ENCODE results near the gene XRCC6. TPM values are rescaled to one million over a fixed set of nuclear protein-coding genes. Genes with fewer than 3 reads are reported as not detected.
A peak's percentile ranks its signal among the peaks of the same experiment; 100 is the strongest.
"Not testable (repeated sequence)": the region's sequence is repeated elsewhere in the genome, so short reads cannot be mapped to it uniquely, and the experiment has no call there.

XRCC6 gene
- total RNA-seq, 1 experiment from 2014 or later: 474 TPM

- no peak for TF ChIP-seq CDX4 (CRISPR knock-in tag; IDR thresholded peaks at IDR 0.05; ENCODE audit: borderline replicate concordance)
- no peak for TF ChIP-seq ESRRA (CRISPR knock-in tag; IDR thresholded peaks at IDR 0.05; ENCODE audit: borderline replicate concordance)
- peak; percentile 47; the same call in 1 of the 2 replicates for TF ChIP-seq NFYB (CRISPR knock-in tag; conservative IDR thresholded peaks at IDR 0.05; ENCODE audit: low read depth)
- no peak for TF ChIP-seq CREM (CRISPR knock-in tag; IDR thresholded peaks at IDR 0.05)
- TF ChIP-seq RELA (CRISPR knock-in tag; IDR thresholded peaks at IDR 0.05; ENCODE audit: borderline replicate concordance): no peak
- peak; percentile 59; the same call in 1 of the 2 replicates for TF ChIP-seq FOXP1 (CRISPR knock-in tag; IDR thresholded peaks at IDR 0.05; ENCODE audit: borderline replicate concordance)
- TF ChIP-seq PRRX2 (CRISPR knock-in tag; IDR thresholded peaks at IDR 0.05): no peak
- no peak for TF ChIP-seq ZNF317 (CRISPR knock-in tag; IDR thresholded peaks at IDR 0.05; ENCODE audit: borderline replicate concordance, low read depth)
Measured at GRCh38 chr22:41589391-41590241, 31.5 kb upstream of the XRCC6 start, which contains the start of gene PMM1 (continued).

DNA sequence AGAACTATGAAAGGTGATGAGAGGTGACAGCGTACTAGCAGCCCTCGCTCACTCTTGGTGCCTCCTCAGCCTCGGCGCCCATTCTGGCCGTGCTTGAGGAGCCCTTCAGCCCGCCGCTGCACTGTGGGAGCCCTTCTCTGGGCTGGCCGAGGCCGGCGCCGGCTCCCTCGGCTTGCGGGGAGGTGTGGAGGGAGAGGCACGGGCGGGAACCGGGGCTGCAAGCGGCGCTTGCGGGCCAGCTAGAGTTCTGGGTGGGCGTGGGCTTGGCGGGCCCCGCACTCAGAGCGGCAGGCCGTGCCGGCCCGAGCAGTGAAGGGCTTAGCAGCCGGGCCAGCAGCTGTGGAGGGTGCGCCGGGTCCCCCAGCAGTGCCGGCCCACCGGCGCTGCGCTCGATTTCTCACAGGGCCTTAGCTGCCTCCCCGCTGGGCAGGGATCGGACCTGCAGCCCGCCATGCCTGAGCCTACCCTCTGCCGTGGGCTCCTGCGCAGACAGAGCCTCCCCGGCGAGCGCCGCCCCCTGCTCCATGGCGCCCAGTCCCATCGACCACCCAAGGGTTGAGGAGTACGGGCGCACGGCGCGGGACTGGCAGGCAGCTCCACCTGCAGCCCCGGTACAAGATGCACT is 27.6 kb upstream of the XRCC6 start:
- H3K36me3 Mint-ChIP-seq; H3K4me1 Mint-ChIP-seq; H3K4me3 Mint-ChIP-seq; ATAC-seq; POLR2A ChIA-PET; H3K27ac Mint-ChIP-seq; DNase-seq (ENCODE audit: low spot score); H3K9me3 Mint-ChIP-seq: not testable (repeated sequence)
- CTCF ChIA-PET: interaction anchor here (1.2 to 2.0 kb wide), 2 partner anchors 10 to 16 kb away, joined by 5 to 8 read pairs; no protein-coding TSS in a partner anchor
- H3K27me3 Mint-ChIP-seq (ENCODE audit: low read depth): peaks cover 16% of the 10 kb centered on the region; the same call in 1 of the 2 replicates

DNA sequence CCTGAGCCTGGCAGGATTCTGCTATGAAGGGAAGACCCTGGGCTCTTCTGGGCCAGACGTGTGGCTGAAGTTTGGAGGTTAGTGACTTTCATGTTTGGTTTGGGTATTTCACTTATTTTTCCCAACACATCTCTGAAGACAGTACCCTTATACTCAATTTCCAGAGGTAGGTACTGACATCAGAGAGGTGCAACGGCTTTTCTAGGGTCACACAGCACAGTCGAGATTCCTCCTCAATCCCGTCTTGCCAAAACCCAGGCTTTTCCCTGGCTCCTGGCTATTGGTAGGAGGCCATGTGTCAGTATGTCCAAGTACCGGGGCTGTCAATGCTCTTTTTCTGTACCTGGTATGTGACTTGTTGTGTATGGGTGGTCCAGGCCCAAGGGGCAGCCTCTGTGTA is 25.4 kb upstream of the XRCC6 start:
- no peak for ATAC-seq
- ChIA-PET CTCF (interaction anchor here (1.9 kb wide), 1 partner anchor 52 kb away, joined by 8 read pairs; the partner anchor contains the start of gene POLR3H), POLR2A (interaction anchor here (0.6 kb wide), 1 partner anchor 46 kb away, joined by 4 read pairs; no protein-coding TSS in a partner anchor)
- no peak for DNase-seq (ENCODE audit: low spot score)
- H3K36me3 Mint-ChIP-seq: no peaks in the 10 kb centered on the region
- no peaks in the 10 kb centered on the region; the same call in 1 of the 2 replicates for H3K9me3 Mint-ChIP-seq
- no peaks in the 10 kb centered on the region for H3K4me1 Mint-ChIP-seq
- H3K27ac Mint-ChIP-seq: 0 out of 2 replicates have a peak overlapping the region, but pooled peaks have one; percentile 15
- H3K27me3 Mint-ChIP-seq (ENCODE audit: low read depth): peaks cover 16% of the 10 kb centered on the region; the same call in 1 of the 2 replicates
- no peak overlapping the region for H3K4me3 Mint-ChIP-seq
- TF ChIP-seq, protein P1, sequence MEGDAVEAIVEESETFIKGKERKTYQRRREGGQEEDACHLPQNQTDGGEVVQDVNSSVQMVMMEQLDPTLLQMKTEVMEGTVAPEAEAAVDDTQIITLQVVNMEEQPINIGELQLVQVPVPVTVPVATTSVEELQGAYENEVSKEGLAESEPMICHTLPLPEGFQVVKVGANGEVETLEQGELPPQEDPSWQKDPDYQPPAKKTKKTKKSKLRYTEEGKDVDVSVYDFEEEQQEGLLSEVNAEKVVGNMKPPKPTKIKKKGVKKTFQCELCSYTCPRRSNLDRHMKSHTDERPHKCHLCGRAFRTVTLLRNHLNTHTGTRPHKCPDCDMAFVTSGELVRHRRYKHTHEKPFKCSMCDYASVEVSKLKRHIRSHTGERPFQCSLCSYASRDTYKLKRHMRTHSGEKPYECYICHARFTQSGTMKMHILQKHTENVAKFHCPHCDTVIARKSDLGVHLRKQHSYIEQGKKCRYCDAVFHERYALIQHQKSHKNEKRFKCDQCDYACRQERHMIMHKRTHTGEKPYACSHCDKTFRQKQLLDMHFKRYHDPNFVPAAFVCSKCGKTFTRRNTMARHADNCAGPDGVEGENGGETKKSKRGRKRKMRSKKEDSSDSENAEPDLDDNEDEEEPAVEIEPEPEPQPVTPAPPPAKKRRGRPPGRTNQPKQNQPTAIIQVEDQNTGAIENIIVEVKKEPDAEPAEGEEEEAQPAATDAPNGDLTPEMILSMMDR (IDR thresholded peaks at IDR 0.05): no peak
- TF ChIP-seq, protein P2, sequence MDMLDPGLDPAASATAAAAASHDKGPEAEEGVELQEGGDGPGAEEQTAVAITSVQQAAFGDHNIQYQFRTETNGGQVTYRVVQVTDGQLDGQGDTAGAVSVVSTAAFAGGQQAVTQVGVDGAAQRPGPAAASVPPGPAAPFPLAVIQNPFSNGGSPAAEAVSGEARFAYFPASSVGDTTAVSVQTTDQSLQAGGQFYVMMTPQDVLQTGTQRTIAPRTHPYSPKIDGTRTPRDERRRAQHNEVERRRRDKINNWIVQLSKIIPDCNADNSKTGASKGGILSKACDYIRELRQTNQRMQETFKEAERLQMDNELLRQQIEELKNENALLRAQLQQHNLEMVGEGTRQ (CRISPR knock-in tag; IDR thresholded peaks at IDR 0.05): no peak
- no peak for TF ChIP-seq ZMAT4 (CRISPR knock-in tag; IDR thresholded peaks at IDR 0.05)
- TF ChIP-seq USF1 (CRISPR knock-in tag; IDR thresholded peaks at IDR 0.05): no peak
- no peak for TF ChIP-seq ZNF219 (CRISPR knock-in tag; IDR thresholded peaks at IDR 0.05; ENCODE audit: borderline replicate concordance)
- TF ChIP-seq CREM (CRISPR knock-in tag; IDR thresholded peaks at IDR 0.05): no peak
- TF ChIP-seq, protein P3, sequence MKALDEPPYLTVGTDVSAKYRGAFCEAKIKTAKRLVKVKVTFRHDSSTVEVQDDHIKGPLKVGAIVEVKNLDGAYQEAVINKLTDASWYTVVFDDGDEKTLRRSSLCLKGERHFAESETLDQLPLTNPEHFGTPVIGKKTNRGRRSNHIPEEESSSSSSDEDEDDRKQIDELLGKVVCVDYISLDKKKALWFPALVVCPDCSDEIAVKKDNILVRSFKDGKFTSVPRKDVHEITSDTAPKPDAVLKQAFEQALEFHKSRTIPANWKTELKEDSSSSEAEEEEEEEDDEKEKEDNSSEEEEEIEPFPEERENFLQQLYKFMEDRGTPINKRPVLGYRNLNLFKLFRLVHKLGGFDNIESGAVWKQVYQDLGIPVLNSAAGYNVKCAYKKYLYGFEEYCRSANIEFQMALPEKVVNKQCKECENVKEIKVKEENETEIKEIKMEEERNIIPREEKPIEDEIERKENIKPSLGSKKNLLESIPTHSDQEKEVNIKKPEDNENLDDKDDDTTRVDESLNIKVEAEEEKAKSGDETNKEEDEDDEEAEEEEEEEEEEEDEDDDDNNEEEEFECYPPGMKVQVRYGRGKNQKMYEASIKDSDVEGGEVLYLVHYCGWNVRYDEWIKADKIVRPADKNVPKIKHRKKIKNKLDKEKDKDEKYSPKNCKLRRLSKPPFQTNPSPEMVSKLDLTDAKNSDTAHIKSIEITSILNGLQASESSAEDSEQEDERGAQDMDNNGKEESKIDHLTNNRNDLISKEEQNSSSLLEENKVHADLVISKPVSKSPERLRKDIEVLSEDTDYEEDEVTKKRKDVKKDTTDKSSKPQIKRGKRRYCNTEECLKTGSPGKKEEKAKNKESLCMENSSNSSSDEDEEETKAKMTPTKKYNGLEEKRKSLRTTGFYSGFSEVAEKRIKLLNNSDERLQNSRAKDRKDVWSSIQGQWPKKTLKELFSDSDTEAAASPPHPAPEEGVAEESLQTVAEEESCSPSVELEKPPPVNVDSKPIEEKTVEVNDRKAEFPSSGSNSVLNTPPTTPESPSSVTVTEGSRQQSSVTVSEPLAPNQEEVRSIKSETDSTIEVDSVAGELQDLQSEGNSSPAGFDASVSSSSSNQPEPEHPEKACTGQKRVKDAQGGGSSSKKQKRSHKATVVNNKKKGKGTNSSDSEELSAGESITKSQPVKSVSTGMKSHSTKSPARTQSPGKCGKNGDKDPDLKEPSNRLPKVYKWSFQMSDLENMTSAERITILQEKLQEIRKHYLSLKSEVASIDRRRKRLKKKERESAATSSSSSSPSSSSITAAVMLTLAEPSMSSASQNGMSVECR (CRISPR knock-in tag; IDR thresholded peaks at IDR 0.05; ENCODE audit: borderline replicate concordance): no peak
- no peak for TF ChIP-seq NFYB (CRISPR knock-in tag; conservative IDR thresholded peaks at IDR 0.05; ENCODE audit: low read depth)
- TF ChIP-seq, protein P4, sequence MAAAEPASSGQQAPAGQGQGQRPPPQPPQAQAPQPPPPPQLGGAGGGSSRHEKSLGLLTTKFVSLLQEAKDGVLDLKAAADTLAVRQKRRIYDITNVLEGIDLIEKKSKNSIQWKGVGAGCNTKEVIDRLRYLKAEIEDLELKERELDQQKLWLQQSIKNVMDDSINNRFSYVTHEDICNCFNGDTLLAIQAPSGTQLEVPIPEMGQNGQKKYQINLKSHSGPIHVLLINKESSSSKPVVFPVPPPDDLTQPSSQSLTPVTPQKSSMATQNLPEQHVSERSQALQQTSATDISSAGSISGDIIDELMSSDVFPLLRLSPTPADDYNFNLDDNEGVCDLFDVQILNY (CRISPR knock-in tag; IDR thresholded peaks at IDR 0.05): no peak
- no peak for TF ChIP-seq MXD4 (CRISPR knock-in tag; IDR thresholded peaks at IDR 0.05; ENCODE audit: borderline replicate concordance)
- TF ChIP-seq, protein P5, sequence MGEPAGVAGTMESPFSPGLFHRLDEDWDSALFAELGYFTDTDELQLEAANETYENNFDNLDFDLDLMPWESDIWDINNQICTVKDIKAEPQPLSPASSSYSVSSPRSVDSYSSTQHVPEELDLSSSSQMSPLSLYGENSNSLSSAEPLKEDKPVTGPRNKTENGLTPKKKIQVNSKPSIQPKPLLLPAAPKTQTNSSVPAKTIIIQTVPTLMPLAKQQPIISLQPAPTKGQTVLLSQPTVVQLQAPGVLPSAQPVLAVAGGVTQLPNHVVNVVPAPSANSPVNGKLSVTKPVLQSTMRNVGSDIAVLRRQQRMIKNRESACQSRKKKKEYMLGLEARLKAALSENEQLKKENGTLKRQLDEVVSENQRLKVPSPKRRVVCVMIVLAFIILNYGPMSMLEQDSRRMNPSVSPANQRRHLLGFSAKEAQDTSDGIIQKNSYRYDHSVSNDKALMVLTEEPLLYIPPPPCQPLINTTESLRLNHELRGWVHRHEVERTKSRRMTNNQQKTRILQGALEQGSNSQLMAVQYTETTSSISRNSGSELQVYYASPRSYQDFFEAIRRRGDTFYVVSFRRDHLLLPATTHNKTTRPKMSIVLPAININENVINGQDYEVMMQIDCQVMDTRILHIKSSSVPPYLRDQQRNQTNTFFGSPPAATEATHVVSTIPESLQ (CRISPR knock-in tag; IDR thresholded peaks at IDR 0.05): no peak
